Common myeloid progenitor, CD34-positive (primary cell): ENCODE data around the gene PALLD.

Experiments
- CTCF ChIA-PET: fragments of 350-600 bp; sonication (Branson Sonifier 250); formaldehyde crosslinking; loops from one replicate; lab custom pipeline; 2021; ENCODE audit warnings: antibody characterized with exemption; lab: Charles Lee
- POLR2A ChIA-PET: fragments of 350-600 bp; sonication (Branson Sonifier 250); formaldehyde crosslinking; loops from one replicate; lab custom pipeline; 2021; ENCODE audit warnings: antibody characterized with exemption; lab: Charles Lee
- DNase-seq, 3 donors: peaks; one replicate each; pipeline versions ENCODE4 v3.0.0 to v3.0.0-alpha.2; 2013
- H3K27ac ChIP-seq, 2 experiments: 1 replicate in 1 of 2; 2 replicates in 1 of 2; pipeline ENCODE4 v1.7.0; 2013; ENCODE audit warnings: inconsistent platforms in 2 of 2, low read length in 2 of 2, mild to moderate bottlenecking in 2 of 2, low read depth in 1 of 2, moderate library complexity in 1 of 2; ENCODE audit not compliant: severe bottlenecking in 2 of 2, insufficient read depth in 1 of 2, poor library complexity in 1 of 2
- H3K27me3 ChIP-seq, 5 experiments: replicated peaks in 2 of 5; 1 replicate in 3 of 5; 2 replicates in 2 of 5; pipeline versions ENCODE4 v1.6.1 to v1.7.0; 2013; ENCODE audit warnings: low read length in 4 of 5, mild to moderate bottlenecking in 2 of 5, moderate library complexity in 2 of 5, inconsistent platforms in 1 of 5; ENCODE audit not compliant: insufficient read depth in 5 of 5, control insufficient read depth in 4 of 5
- H3K36me3 ChIP-seq, 4 experiments: 1 replicate in 2 of 4; 2 replicates in 2 of 4; pipeline versions ENCODE4 v1.6.1 to v1.7.0; 2013; ENCODE audit warnings: low read length in 3 of 4, control low read depth in 1 of 4, mild to moderate bottlenecking in 1 of 4; ENCODE audit not compliant: control insufficient read depth in 4 of 4, insufficient read depth in 4 of 4
- H3K4me1 ChIP-seq, 4 experiments: 1 replicate in 3 of 4; 2 replicates in 1 of 4; pipeline versions ENCODE4 v1.6.1 to v1.7.1; 2013; ENCODE audit warnings: low read length in 3 of 4, mild to moderate bottlenecking in 3 of 4, control low read depth in 1 of 4, inconsistent platforms in 1 of 4, moderate library complexity in 1 of 4; ENCODE audit not compliant: control insufficient read depth in 4 of 4, insufficient read depth in 4 of 4; ENCODE audit errors: control extremely low read depth in 1 of 4
- H3K4me3 ChIP-seq, 7 experiments: 1 replicate in 4 of 7; 2 replicates in 3 of 7; pipeline versions ENCODE4 v1.5.1 to v1.7.0; 2013; ENCODE audit warnings: mild to moderate bottlenecking in 7 of 7, low read length in 6 of 7, moderate library complexity in 6 of 7, inconsistent platforms in 2 of 7, low read depth in 2 of 7, control low read depth in 1 of 7; ENCODE audit not compliant: insufficient read depth in 4 of 7, control insufficient read depth in 1 of 7; ENCODE audit errors: extremely low read depth in 1 of 7
- H3K9me3 ChIP-seq, 5 experiments: 1 replicate in 4 of 5; 2 replicates in 1 of 5; pipeline versions ENCODE4 v1.6.1 to v1.7.1; 2013; ENCODE audit warnings: low read length in 4 of 5, mild to moderate bottlenecking in 2 of 5, inconsistent platforms in 1 of 5, low read depth in 1 of 5, moderate library complexity in 1 of 5; ENCODE audit not compliant: control insufficient read depth in 4 of 5, insufficient read depth in 2 of 5; ENCODE audit errors: control extremely low read depth in 1 of 5
- WGBS: methylation state at CpG from one replicate; pipeline ENCODE4 v1.1.5; 2013; ENCODE audit not compliant: insufficient coverage; 5-methylcytosine and 5-hydroxymethylcytosine counted together

The PALLD gene

GRCh38 chr4:168830777-168831512, 334.1 kb downstream of the PALLD start:
- WGBS, result 33% methylated on average over 3 of the region's 6 CpGs
- Histone ChIP-seq H3K27me3 (peaks cover 0 to 21% (median 14%) of the 10 kb centered on the region in 5 experiments), H3K36me3 (no peaks in the 10 kb centered on the region), H3K4me1 (peaks cover 6 to 25% (median 21%) of the 10 kb centered on the region in 4 experiments), H3K27ac (no peak overlapping the region), H3K9me3 (no peaks in the 10 kb centered on the region), H3K4me3 (peak overlapping the region in 4 of 7 experiments; percentile 47 to 81 (median 67))
- CTCF ChIA-PET, result interaction anchor here (1.0 to 1.5 kb wide), 9 partner anchors 8 to 121 kb away, joined by 3 to 5 read pairs (median 3); no protein-coding TSS in a partner anchor
- POLR2A ChIA-PET, result interaction anchor here (0.7 kb wide), 1 partner anchor 19 kb away, joined by 4 read pairs; no protein-coding TSS in a partner anchor
- DNase-seq, result peak in 2 of 3 donors; percentile 42 to 52

- WGBS, result under 1% methylated on average over 14 of the region's 14 CpGs
These were observed 334.7 kb downstream of the PALLD start for GRCh38 chr4:168831585-168831918.

GRCh38 chr4:168831919-168832762, 335.3 kb downstream of the PALLD start:
- peak; percentile 61 to 84 (median 78) for DNase-seq
- CTCF ChIA-PET, result interaction anchor here (0.6 to 1.9 kb wide), 12 partner anchors 9 to 120 kb away, joined by 3 to 13 read pairs (median 3); no protein-coding TSS in a partner anchor
- peaks cover 6 to 25% (median 21%) of the 10 kb centered on the region in 4 experiments for H3K4me1 ChIP-seq
- H3K9me3 ChIP-seq, result no peaks in the 10 kb centered on the region
- no peak overlapping the region for H3K27ac ChIP-seq
- H3K27me3 ChIP-seq, result peaks cover 0 to 21% (median 14%) of the 10 kb centered on the region in 5 experiments
- under 1% methylated on average over 60 of the region's 68 CpGs for WGBS
- no peaks in the 10 kb centered on the region for H3K36me3 ChIP-seq
- H3K4me3 ChIP-seq, result peak overlapping the region; percentile 47 to 81 (median 63)
- POLR2A ChIA-PET, result interaction anchor here (0.7 kb wide), 1 partner anchor 236 kb away, joined by 3 read pairs; no protein-coding TSS in a partner anchor

More at GRCh38 chr4:168831585-168831918, 334.7 kb downstream of the PALLD start:
- Histone ChIP-seq H3K4me1 (peaks cover 6 to 25% (median 21%) of the 10 kb centered on the region in 4 experiments), H3K4me3 (peak overlapping the region; percentile 47 to 81 (median 63)), H3K27ac (no peak overlapping the region), H3K36me3 (no peaks in the 10 kb centered on the region), H3K9me3 (no peaks in the 10 kb centered on the region), H3K27me3 (peaks cover 0 to 21% (median 14%) of the 10 kb centered on the region in 5 experiments)
- POLR2A ChIA-PET, result no interaction called here
- CTCF ChIA-PET, result interaction anchor here (0.6 to 1.5 kb wide), 8 partner anchors 9 to 120 kb away, joined by 3 to 5 read pairs (median 3); no protein-coding TSS in a partner anchor
- no peak for DNase-seq

- ChIA-PET POLR2A (interaction anchor here (0.6 to 0.7 kb wide), 2 partner anchors 237 to 1174 kb away, joined by 3 read pairs; no protein-coding TSS in a partner anchor), CTCF (interaction anchor here (0.5 to 1.9 kb wide), 8 partner anchors 9 to 246 kb away, joined by 3 to 13 read pairs (median 4); no protein-coding TSS in a partner anchor)
- Histone ChIP-seq H3K9me3 (no peaks in the 10 kb centered on the region), H3K27me3 (peaks cover 0 to 21% (median 14%) of the 10 kb centered on the region in 5 experiments), H3K4me3 (peak overlapping the region; percentile 47 to 81 (median 63)), H3K36me3 (no peaks in the 10 kb centered on the region), H3K4me1 (peaks cover 6 to 25% (median 21%) of the 10 kb centered on the region in 4 experiments), H3K27ac (no peak overlapping the region)
- DNase-seq, result peak in 1 of 3 donors; percentile 33
- 8% methylated on average over 57 of the region's 59 CpGs for WGBS
These were observed 336.1 kb downstream of the PALLD start for GRCh38 chr4:168832763-168833575.

- ChIA-PET CTCF (interaction anchor here (0.5 to 1.9 kb wide), 7 partner anchors 8 to 245 kb away, joined by 3 to 13 read pairs (median 3); no protein-coding TSS in a partner anchor), POLR2A (interaction anchor here (0.6 kb wide), 1 partner anchor 95 kb away, joined by 3 read pairs; no protein-coding TSS in a partner anchor)
- no CpG with 5 or more reads among the region's 2 CpGs for WGBS
- H3K4me1 ChIP-seq, result peaks cover 6 to 25% (median 21%) of the 10 kb centered on the region in 4 experiments
- no peak overlapping the region for H3K27ac ChIP-seq
- H3K36me3 ChIP-seq, result no peaks in the 10 kb centered on the region
- H3K4me3 ChIP-seq, result no peak overlapping the region
- no peak for DNase-seq
- peaks cover 0 to 21% (median 14%) of the 10 kb centered on the region in 5 experiments for H3K27me3 ChIP-seq
- H3K9me3 ChIP-seq, result no peaks in the 10 kb centered on the region
These were observed 337.0 kb downstream of the PALLD start for GRCh38 chr4:168833881-168834280.

- H3K27me3 ChIP-seq, result peaks cover 0 to 21% (median 12%) of the 10 kb centered on the region in 5 experiments
- no peak overlapping the region for H3K27ac ChIP-seq
- DNase-seq, result no peak
- no peak overlapping the region for H3K4me3 ChIP-seq
- ChIA-PET CTCF (interaction anchor here (0.9 to 1.9 kb wide), 3 partner anchors 10 to 16 kb away, joined by 4 to 7 read pairs (median 4); no protein-coding TSS in a partner anchor), POLR2A (no interaction called here)
- no peaks in the 10 kb centered on the region for H3K36me3 ChIP-seq
- 100% methylated on average over 7 of the region's 9 CpGs for WGBS
- no peaks in the 10 kb centered on the region for H3K9me3 ChIP-seq
- H3K4me1 ChIP-seq, result peaks cover 4 to 23% (median 21%) of the 10 kb centered on the region in 4 experiments
These were observed 339.1 kb downstream of the PALLD start for GRCh38 chr4:168835880-168836454.
